Endothelial cell of hepatic sinusoid (primary cell): ENCODE measurements around the gene PLB1.

Experiments used
- in situ Hi-C: cut with HindIII; loops from 2 replicates; pipeline ENCODE4 v1.10.0; 2017; ENCODE audit warnings: low sequenced_read_pairs

PLB1 gene

DNA sequence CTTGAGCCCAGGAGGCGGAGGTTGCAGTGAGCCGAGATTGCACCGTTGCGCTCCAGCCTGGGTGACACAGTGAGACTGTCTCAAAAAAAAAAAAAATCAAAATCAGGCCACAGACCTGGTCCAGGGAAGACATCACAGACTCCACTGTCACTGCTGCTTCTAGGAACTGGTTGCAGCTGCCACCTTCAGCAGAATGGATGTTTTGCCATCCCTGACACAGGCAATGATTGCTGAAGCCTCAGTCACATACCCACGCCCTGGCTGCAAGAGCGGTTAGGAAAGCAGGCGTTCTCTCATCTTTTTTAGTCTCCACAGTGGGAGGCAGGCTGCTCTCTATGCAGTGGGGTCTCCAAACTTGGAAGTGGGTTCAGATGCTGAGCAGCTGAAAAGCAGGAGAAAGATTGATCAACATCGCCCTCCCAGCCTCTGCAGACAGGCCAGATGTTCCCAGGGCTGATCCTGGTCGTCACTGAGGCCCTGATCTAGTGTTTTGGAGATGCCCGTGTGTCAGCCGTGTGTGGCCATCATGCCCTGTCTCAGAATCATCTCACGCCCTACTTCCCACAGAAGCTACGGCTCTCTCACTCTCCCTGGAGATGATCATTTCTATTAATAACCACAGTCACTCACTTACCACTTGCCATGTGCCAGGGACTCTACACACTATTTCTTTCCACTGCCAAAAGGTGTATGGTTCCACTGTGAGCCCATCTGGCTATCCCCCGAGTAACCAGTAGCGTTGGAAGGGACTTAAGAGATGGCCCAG, 91.8 kb downstream of the PLB1 start:
- in situ Hi-C loops = no loop called here

DNA sequence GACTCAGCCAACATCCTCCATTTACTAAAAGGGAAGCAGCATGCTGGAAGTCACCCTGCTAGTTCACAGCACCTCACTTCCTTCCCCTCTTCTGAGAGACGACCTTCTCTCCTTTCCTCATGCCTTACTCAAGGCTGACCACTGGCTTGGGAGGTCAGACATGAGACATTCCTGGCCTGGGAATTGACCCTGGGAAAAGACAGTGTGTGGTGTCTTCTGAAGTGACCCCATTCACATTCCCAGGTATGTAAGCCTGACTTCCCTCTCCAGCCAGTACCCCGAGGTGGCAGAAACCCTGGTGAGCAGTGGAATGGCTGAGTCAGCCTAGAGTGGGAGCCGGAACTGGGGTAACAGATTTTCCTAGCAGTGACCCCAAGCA, 92.4 kb downstream of the PLB1 start:
- in situ Hi-C loops = no loop called here

DNA sequence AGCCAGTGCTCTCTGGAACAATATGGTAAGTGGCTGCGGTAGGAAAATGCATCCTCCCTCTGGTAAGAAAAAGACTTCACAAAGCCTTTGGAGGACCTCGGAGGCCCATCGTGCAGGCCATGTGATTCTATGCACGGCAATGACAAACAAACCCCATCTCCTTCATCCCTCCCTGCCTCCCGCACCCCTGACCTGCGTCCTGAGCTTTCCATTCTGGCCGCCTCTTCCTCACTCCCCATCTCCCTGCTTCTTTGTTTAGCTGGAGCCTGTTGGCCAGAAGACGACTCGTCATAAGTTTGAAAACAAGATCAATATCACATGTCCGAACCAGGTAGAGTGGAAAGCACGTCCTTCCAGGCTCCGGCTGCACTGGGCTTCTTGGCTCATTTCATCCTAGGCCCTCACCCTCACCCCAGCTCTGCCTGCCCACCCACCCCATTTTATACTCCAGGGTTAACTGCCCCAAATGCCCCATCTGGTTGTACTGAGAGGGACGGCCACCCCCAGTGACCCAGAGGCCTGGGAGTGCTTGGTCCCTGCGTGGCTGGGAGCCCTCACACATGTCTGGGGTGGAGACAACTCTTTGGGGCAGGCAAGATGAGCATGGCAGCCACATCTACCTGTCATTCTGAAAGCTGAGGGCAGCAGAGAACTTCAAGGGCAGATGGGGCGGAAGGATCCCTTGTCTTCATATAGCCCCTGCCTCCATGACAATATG, 94.0 kb downstream of the PLB1 start:
- in situ Hi-C loops = no loop called here

DNA sequence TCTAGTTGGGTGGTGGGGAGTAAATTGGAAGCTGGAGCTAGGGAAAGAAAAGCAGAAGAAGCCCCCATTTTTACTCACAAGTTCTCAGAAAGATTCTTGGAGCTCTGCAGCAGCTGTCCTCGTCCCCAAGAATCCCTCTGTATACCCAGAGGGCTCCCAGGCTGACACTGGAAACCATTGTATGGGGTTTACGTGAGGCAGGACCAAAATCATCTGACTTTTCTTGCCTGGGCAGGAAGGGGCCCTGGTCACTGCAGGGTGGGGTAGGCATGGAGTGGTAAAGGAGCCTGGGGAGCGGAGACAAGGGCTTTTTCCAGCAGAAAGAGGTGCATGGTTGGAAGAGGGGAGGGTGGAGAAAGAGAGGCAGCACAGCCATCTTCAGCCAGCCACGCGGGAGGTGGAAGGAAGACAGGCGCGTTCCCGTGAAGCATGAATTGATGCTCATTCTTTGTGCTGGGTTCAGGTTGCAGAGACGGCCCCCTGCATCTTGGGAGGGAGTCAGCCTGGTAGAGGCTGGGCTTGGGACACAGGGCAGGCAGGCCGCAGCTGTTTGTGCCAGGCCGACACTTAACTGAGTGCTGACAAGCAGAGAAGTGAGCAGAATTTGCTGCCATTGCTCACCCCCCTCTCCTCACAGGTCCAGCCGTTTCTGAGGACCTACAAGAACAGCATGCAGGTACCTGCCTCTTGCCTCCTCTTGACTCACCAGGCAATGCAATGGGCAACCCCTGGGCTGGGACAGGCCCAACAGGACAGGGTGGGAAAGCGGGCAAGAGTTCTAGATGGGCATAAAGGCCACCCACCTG, 94.8 kb downstream of the PLB1 start:
- in situ Hi-C loops = no loop called here

DNA sequence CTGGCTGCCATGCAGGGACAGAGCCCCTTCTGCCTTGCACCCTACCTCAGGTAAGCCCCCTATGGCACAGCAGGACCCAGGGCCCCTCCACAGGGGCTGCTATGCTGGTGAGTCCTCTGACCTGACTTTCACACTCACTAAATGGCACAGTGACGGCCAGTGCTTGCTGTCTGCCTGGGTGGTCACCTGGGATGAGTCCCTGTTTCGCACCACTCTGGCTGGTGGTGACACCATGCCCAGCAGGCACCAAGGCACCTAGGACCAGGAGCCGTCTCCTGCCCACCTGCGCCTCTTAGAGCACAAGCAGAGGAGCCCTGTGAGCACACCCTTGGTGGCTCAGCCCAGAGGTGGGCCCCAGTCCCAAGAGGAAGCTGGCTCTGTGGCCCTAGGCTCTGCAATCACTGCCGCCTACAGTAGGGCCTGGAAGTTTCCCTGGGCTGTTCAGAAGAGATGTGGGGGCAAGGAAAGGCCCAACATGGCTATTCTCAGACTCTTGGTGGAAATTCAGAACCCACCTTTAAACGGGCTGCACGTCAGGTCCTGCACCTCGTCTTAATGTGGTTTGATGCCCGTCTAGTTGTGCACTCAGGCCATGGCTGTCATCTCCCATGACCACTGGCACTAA, 96.0 kb downstream of the PLB1 start:
- in situ Hi-C loops = no loop called here

DNA sequence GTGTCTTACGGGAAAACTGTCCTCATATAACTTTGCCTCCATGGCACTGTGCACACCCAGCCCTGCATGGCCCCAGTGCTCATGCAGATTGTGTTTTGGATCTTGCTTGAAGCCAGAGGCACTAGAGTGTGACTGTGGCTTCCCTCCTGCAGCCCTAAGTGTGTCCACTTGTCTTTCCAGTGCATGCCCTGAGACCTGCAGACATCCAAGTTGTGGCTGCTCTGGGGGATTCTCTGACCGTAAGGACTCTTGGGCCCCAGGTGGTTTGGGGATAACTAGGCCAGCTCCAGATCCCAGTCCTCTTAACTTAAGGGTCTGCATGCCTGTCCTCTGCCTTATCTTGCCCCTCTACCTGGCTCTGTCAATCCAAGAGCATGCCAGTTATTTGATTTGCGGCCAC, 96.6 kb downstream of the PLB1 start:
- in situ Hi-C loops = no loop called here

DNA sequence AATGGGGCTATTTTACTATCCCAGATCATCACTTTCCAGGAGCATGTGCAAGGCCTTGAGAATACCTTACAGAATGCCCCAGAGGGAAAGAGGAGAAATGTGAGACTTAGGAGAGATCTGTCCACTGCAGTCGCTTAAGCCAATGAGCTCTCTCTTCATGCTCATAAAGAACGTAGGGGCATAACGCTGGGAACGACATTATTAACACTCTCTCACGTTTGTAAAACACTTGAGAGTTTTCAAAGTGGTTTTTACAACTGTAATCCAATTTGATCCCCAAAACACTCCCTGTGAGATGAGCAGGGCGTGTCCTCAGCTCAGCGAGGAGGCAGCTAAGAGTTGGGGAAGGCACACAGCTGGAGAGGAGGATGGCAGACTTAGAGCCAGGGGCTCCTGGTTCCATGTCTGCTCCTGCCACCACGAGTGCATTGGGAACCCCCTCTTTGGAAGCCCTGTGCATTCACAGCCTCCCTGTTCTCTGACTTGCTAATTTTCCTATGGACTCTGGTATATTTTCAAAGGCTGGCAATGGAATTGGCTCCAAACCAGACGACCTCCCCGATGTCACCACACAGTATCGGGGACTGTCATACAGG, 97.4 kb downstream of the PLB1 start:
- in situ Hi-C loops = no loop called here

DNA sequence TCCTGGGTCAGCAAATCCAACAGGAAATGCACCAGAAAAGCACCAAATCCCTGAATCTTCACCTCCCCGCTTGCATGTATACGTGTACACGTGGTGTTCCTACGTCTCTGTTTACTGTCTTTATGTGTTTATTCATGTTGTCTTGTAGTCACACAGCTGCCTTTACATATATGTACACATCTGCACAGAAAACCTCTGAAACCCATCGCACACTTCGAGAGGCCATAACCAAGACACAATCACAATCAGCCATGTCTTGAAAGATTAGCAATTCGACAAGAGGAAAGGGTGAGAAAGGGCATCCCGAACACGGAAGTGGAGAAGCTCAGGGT, 98.1 kb downstream of the PLB1 start:
- in situ Hi-C loops = no loop called here

DNA sequence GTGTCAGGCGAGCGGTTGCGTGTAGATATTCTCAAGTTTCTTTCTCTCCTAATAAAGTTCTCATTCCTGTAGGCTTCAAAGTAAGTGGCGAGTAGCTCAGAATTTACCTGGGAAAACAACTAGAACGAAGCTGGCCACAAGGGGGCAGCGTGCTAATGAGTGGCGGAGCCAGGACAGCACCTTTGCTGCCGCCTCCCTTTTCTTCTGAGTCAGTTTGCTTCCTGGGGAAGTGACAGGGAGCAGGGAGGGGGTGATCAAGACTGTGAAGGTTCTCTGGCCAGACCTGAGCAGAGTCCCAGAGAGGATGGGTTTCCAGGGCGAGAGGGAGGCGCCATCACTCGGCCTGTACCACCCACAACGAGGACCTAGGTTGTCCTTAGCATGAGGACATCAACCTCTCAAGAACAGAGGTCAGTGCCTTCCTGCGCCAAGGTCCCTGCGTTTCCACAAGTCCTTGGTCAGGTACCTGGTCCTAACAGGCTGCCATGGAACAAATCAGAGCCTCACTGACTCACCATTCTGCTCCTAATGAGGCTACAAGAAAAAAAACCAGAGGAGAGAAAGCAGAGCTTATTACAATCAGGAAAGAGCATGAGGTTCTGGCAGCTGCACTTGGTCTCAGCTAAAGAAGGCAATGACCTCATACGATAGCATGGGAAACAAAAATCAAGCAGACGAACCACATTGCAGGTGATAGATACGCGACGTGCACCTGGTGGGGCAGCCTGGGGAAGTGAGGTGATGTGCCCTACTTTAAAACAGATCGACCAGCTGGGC, 98.7 kb downstream of the PLB1 start:
- in situ Hi-C loops = no loop called here

DNA sequence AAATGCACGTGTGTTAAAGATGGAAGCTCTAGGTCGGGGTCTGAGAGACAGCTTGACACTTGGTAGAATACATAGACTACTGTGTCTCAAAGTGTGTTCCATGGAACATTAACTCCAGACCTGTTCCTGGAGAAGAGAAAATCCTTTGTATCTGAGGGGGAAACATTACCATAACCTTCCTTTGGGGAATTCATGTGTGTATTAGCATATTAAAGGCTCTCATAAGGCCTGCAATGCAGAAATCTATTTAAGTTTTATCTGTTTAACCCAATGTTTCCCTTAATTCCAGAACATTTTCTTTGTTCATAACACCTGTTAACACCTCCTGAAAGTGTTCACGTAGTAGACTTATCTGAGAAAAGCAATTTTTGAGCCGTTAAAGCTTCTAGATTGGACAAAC, 99.5 kb downstream of the PLB1 start:
- in situ Hi-C loops = no loop called here

DNA sequence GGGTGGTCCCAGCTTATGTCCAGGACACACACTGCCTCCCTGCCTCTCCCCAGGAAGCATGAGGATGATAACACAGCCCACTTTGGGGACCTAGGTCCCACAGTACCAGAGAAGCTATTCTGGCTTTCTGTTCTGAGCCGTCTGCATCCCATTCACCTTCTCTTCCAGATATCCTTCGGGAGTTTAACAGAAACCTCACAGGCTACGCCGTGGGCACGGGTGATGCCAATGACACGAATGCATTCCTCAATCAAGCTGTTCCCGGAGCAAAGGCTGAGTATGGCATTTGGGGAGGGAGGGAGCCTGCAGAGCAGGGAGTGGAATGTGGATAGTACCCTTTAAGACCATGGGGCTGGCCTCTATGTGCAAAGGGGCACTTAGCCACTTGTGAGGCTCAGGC, 102.6 kb downstream of the PLB1 start:
- in situ Hi-C loops = no loop called here

DNA sequence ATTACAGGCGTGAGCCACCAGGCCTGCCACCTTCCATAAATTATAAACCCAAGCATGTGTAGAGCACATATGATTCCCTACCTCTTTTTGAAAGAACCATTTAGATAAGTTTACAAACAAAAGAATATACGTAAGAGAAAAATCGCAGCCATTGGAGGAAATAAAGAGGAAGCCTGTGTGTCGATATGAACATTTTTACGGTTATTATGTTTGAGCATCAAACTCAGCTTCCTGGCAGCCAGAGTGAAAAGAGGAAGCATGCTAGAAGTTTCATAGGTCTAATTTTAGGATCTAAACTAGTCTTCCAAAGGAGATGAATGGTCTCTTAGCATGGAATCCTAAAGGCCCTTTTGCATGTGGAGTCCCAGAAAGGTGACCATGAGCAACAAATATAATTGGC, 104.3 kb downstream of the PLB1 start:
- in situ Hi-C loops = no loop called here

DNA sequence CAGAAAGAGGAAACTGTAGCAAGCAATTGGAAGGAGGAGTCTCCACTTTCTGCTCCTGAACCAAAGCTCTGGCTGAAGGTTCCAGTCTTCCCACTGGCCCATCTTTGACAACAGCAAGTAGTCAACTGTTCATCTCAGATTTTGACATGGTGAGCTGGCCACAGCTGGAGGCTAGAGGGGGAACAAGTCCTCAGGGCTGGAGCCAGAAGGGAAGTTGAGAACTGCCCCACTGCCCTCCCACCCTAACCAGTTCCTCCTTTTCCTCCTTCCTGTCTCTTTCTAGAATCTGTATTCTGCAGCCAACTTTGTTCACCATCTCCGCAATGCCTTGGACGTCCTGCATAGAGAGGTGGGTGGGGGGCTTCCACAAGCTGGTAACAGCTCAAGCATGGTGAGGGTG, 105.8 kb downstream of the PLB1 start:
- in situ Hi-C loops = no loop called here

DNA sequence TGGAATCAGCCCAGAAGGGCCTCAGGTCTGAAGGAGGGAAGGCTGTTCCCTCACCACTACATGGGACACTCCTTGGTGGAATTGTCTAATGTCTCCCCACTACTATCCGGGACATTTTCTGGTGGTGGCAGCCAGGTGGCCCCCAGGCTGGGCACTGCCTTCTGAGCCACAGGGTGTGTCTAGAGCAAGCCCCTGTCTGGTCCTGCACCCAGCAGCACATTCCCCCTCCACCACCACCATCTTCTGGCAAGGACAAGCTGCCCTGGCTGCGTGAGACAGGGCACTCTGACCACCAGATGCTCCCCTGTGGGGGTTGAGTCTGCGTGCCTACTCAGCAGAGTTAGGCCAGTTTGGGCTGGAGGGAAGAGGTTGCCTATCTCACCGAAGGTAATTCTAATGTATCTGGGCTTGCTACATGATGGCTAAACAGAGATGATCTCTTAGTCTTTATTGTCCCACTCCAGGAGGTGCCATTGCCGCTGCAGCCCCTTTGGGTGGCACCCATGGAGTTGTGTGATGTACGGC, 106.3 kb downstream of the PLB1 start:
- in situ Hi-C loops = no loop called here

DNA sequence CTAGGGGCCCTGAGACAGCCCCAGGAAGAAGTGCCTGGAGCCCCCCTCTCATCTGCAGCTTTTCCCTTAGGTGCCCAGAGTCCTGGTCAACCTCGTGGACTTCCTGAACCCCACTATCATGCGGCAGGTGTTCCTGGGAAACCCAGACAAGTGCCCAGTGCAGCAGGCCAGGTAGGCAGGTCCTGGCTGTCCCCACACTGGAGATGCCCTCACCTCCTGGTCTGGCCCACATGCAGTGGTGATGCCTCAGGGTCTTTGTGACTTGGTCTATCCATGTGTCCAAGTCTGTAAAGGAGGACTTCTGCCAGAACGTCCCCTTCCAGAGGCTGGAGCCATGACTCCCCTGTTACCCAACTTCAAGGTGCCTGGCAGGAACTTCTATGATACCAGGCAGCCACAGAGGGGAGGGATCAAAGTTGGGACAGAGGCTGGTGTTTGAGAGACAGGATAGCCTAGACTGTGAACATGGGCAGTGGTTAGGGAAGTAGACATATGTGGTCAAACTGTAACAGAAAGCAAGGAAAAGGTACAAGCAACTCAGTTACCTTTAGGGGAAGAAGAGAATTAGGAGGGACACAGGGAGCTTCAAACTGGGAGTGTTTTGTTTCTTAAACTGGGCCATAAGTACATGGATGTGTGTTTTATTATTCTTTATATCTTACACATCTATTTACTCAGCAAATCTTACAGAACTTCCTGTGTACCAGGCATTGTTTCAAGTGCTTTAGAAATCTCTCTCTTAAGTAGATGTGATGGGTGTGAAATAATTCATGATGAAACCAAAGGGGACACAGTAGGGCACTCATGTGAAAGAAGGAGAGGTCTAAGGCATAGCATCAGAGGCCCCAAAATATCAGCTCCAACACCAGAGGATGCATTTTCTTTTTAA, 107.1 kb downstream of the PLB1 start:
- in situ Hi-C loops = no loop called here

DNA sequence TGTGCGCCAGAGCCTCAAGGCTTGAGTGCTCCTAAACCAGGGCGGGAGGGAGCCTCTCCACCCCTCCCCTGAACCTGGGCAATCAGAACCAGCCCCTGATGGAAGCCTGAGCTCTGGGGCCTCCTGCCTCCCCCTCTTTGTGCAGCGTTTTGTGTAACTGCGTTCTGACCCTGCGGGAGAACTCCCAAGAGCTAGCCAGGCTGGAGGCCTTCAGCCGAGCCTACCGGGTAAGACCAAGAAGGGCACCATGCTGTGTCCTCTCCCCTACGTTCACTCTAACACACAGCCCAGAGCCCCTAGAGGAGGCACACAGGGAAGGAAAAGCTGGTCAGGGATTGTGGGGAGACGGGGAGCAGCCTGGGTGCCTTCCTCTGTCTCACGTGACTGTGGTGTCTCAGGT, 108.0 kb downstream of the PLB1 start:
- in situ Hi-C loops = no loop called here

DNA sequence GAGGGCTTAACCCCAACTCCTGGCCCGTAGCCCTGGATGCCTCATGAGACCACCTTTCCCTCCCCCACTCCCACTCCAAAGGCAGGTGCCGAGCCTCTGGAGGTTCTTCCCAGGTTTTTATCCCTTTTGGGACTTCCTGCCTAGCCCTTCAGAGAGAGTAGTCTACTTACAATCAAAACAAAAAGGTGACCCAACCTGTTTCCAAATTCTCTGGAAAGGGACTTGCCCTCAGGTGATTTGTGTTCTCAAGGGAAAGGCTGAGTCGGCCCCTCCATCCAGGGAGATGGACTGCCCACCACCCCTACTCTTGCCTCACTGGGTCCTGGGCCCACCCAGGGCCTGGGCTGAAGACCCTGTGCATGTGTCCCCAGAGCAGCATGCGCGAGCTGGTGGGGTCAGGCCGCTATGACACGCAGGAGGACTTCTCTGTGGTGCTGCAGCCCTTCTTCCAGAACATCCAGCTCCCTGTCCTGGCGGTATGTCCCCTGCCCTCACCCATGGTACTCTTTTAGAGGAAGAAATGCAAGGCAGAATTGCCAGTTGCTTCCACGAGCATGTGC, 108.5 kb downstream of the PLB1 start:
- in situ Hi-C loops = no loop called here

DNA sequence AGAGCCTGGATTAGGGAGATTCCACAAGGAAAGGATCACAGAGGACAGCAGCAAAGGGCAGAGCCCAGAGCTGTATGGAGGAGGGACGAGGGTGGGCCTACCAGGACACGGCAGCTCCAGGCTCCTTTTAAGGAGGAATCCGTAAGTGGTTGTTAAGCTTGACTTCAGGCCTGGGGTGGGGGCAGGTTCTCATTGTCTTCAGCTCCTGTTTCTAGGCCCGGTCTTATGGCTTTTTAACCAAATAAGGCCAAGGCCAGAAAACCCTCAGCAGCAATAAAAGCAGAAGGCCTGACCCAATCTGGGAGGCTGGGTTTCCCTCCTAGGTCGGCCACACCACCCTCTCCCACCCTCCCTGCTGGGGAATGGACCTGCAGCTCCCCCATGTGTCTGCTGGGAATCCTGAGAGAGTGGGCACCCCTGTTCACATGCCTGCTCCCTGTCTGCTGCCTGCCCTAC, 111.2 kb downstream of the PLB1 start:
- in situ Hi-C loops = no loop called here
